GM21825 (cell line): Measurements from ENCODE around the gene LBX2.
A peak's percentile ranks its signal among the peaks of the same experiment; 100 is the strongest.

Source experiments
- ATAC-seq: cut with Tn5 transposase; IDR thresholded peaks from one replicate; pipeline ENCODE4 v1.9.1; 2021; ENCODE audit warnings: mild to moderate bottlenecking, moderate library complexity; ENCODE audit not compliant: unreplicated experiment

The LBX2 gene

DNA sequence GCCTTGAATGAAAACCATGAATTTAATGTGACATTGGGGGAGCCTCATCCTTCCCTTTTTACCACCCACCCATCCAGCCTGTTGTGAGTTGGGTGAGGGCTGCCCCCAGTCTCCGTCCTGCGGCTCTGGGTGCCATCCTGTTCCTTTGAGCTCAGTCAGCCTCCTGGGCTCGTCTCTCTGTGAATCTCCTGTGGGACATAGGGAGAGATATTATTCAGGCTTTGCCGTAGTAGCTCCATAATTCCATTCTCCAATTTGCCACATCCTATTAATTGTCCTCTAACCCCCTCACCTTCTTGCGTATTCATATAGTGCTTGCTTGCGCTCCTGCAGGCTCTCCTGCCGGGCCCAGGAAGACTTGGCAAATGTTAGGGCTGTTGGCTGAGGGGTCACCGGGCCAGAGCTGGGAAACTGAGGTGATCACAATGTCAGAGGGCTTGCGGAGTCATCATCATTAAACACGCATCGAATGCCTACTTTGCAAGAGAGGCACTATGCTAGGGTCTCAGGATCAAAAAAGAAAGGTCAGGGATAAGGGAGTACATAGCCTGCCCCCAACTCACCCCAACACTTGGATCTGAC is 27.3 kb upstream of the LBX2 start:
- ATAC-seq, result no peak

DNA sequence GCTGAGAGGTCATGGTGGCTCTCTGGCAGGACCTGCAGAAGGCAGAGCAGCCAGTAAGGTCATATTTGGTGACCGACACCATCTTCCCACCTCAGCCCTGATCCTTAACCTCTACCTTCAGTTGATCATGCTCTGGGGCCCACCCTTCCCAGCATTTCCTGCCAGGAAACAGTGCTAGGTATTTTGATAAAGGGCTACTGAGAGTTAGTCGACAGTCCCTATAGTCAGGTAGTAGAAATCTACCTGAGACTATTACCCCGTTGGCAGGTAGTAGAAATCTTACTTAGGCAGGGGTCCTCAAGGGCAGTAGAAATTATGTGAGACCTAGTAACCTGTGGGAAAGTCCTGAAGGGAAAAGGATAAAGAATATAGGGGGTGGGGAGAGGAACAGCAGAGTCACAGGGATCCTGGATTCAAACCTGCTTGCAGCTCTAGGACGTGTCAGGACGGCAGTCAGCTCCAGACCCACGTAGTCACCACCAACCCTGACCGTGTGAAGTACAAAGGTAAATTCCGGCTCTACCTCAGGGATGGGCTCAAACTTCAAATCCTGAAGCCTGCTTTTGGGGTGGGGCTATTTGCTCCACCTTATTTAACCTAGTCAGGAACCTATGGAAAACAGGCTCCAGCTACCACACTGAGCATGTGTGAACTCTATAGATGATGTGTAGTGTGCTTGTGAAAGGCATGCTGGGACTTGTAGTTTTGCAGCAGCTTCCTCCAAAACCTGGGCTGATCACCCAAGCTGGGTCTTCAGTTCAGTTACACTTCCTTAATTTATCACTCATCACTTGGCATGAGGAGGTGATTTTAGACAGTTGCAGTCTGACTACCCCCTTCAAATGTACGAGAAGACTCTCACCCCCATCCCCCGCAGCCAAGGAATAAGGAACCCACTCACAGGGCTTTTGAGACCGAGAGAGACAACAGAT is 26.6 kb upstream of the LBX2 start, which contains the start of gene DQX1:
Gene DQX1, minus strand, starts transcription at position 515 of the 932 bp plus-strand sequence. Its CDS starts 502 bp downstream, at position 13.
- no peak for ATAC-seq

DNA sequence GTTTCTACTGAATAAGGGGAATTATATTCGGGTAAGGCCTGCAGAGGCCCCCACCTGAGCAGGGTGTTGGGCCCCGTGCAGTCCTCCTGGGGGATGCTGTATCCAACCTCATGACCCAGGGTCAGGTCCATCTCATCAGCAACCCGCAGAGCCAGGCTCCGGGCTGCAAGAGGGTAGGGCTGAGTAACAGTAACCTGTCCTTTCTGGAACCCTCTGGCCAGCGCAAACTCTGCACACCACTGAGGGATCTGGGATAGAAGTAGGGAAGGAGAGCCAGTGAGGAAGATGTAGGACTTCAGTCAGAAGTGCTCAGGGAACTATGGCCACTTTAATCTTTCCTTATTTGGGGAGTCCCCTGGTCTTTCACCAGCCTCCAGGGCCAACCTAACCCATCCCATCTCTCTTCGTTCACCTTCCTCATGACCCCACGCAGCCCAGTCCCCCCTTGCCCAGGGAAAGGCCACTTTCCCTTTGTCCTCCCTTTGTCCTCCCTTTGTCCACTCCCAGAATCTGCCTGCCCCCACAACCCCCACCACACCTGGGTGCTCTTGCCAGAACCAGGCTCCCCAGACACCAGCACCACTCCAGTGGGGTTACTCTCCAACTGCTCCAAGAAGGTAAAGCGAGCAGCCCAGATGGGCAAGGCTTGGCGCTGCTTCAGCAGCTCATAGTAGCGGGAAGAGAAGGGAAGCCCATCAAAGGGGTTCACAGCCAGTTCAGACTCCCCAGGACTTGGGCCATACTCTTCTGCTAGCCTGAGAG is 25.7 kb upstream of the LBX2 start:
- ATAC-seq, result no peak

DNA sequence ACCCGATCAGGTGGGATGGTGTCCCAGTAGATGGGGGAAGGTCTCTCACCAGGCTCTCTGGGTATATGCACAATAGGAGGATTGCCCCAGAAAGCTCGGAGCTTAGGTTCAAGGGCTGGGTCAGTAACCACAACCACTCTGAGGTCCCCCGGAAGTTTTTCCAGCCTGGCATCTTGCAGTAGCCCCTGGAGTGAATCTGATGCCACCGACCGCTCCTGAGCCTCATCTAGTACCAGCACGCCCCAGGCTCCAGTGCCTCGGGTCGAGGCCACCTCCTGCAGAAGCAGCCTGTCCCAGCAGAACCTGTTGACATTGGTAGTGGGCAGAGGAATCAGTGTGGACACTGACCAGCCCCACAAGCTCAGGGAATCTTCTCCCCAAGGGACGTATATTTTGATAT is 24.6 kb upstream of the LBX2 start:
- ATAC-seq, result no peak

DNA sequence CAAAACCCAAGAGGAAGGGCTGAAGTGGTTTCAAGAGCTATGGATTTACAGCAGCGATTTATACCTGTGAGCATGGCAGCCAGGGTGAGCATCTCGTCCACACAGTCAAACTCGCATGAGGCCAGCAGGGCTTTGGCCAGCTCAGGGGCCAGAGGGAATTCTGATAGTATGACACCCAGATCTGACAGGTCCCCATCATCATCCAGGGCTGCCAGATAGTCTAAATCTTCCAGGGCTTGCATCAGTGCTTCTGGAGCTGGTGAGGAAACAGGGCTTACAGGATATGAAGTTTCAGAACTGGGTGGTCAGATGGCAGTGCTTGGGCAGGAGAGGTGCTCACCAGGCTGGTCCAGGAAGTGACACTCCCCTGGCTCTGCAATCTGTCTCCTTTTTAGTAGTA is 23.1 kb upstream of the LBX2 start:
- no peak for ATAC-seq

DNA sequence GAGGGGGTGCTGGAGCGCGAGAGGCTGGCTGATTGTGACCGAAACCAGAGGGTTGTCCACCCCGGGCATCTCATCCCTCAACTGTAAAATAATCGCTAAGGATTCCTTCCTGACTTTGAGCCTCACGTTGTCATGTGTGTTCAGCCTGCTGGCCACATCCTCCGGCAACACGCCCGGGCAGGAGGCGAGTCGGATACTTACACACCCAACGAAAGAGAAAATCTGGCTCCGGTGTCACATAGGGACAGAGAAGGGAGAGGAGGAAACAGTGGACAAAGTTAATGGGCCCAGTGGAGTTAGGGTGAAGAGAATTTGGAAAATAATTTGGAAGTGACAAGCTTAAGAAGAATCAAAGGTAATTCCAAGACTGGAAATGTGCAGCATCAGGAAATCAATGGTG is 17.2 kb upstream of the LBX2 start:
- no peak for ATAC-seq

DNA sequence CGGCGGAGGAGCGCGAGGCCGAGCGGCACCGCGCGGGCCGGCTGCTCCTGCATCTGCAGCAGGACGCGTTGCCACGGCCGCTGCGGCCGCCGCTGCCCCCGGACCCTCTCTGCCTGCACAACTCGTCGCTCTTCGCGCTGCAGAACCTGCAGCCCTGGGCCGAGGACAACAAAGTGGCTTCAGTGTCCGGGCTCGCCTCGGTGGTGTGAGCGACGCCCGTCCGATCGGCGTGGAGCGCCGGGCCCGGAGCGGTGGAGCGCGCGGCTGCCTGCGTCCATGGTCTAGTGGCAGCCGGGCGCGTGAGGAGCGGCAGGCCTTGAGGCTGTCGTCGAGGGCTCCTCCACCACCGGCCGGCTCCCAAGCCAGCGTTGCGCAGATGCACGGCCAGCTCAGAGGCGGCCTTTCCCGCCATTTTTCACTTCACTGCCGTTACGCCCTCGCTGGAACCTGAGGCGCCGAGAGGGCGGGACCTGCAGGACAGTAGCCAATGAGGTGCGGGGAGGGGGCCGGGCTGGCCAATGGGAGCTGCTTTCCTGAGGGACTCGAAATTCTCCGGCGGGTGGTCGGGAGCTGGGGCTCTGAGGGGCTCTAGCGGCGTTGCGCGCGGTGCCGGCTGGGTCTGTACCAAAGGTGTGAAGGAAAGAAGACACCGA is 16.7 kb upstream of the LBX2 start:
- ATAC-seq, result peak; percentile 60

DNA sequence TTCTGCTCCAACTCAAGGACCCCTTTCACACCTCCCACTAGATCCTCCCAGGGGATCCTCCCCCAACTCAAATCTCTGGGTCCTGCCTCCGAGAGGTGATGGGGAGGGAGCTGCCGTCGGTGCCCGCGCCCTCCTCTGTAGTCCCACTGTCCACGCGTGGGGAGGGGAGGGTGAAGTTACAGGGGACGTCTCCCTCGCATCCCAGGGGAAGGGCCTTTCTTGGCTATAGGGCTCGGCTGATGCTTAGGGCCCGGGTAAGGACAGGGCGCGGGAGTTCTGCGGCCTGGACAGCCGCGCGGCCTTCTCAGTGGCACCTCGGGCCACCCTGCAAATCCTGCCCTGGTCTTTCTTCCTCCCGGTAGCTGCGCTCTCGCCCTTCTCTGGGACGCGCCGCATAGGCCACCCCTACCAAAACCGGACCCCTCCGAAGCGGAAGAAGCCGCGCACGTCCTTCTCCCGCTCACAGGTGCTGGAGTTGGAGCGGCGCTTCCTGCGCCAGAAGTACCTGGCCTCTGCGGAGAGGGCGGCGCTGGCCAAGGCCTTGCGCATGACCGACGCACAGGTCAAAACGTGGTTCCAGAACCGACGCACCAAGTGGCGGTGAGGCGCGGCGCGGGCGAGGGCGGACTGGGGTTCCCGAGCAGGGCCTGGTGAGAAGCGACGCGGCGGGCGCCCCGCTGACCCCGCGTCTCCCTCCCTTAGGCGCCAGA is 16.0 kb upstream of the LBX2 start:
- ATAC-seq, result no peak

DNA sequence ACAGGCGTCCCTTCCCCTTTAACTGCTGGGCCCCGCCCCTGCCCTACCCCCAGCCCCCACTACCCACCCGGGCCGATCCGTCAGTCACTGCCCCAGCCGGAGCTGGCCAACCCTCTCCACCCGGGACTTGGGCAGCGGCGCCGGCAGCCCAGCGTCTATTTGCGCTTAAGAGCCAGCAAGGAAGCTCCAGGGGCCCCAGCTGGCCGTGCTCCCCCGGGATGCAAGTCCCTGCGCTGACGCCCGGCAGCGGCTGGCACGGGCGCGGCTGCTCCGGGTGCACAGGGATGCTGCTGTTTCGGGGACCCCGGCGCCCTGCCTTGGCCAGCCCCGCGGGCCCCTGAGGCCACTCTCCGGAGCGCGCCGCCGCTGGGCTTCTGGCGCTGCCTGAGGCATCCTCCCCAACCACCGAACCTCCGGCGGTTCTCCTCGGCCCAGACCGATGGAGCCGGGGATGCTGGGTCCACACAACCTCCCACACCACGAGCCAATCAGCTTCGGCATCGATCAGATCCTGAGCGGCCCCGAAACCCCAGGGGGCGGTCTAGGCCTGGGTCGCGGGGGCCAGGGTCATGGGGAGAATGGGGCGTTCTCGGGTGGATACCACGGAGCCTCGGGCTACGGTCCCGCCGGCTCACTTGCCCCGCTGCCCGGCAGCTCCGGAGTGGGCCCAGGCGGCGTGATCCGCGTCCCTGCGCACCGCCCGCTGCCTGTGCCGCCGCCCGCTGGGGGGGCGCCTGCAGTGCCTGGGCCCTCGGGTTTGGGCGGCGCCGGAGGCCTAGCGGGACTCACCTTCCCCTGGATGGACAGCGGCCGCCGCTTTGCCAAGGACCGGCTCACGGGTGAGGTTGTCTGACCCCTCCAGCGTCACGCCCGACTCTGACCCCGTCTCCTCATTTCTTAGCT is 15.2 kb upstream of the LBX2 start, which contains the start of gene TLX2:
Gene TLX2, plus strand, starts transcription at position 83 of the 903 bp plus-strand sequence. Its CDS starts 357 bp downstream, at position 440.
- ATAC-seq, result no peak

DNA sequence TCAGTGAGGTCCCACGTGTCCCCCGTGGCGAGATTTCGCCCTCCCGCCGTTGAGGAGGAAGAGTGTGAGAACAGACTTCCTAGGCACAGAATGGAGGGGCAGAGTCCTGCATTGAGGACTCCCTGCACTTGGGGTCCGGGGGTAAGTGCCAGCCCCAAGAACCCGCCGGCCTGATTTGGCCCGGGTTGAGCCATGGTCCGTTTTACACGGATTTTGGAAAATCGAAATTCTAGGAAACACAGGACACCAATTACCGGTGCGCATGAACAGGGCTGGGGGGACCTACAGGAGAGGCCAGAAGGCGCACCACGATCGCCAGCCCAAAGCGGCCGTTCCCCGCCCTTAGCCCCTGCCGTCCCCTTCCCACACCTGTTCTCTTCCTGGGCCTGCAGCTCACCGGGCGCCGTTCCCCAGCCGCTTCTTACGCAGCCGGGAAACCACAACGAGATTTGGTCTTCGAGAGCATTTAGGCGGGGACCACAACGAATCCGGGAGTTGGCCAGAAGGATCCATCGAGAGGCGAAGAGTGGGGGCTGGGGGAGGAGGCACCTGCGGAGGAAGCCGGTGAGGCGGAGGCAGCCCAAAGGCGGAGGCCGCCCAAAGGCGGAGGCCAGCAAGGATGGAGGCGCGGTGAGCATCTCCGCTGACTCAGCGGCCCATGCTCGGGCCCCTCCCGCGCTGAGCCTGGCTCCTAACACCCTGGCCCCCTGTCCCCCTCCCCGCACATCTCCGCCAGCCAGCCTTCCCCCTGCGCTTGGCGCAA is 14.4 kb upstream of the LBX2 start:
- no peak for ATAC-seq

DNA sequence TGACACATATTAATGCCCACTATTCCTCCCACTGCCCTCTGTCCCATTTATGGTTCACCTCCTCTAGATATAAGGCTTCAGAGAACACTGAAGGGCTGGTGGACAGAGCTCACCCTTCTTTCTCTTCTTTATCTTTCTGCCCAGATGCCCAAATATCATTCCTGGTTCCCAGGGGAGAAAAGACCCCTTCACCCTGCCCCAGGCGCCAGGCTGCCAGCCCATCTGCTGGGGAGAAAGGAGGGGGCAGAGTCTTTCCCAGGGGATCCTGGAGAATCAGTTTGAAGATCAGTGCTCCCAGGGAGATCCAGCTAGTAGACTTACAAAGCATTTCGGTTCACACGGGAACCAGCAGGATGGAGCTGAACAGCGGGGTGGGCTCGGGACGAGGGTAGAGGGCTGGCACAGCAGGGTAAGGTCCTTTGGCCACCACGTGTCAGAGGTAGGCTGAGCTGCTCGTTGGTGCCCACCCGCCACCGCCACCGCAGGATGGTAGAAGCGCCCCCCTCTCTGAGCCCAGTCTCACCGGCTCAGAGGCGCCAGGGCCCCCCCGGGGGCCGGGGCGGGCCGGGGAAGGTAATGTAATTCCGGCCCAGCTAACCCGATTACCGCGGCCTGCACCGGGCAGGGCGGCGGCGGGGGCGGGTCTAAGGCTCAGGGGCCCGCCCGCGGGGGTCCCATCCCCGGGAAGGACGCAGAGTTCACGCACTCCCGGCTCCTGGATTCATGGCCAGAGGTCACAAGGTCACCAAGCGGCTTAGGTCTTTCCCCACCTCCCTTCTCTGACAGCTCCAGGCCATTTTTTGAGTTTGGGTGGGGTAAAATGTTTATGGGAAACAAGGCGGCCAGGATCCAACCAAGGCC is 13.6 kb upstream of the LBX2 start:
- ATAC-seq, result no peak

DNA sequence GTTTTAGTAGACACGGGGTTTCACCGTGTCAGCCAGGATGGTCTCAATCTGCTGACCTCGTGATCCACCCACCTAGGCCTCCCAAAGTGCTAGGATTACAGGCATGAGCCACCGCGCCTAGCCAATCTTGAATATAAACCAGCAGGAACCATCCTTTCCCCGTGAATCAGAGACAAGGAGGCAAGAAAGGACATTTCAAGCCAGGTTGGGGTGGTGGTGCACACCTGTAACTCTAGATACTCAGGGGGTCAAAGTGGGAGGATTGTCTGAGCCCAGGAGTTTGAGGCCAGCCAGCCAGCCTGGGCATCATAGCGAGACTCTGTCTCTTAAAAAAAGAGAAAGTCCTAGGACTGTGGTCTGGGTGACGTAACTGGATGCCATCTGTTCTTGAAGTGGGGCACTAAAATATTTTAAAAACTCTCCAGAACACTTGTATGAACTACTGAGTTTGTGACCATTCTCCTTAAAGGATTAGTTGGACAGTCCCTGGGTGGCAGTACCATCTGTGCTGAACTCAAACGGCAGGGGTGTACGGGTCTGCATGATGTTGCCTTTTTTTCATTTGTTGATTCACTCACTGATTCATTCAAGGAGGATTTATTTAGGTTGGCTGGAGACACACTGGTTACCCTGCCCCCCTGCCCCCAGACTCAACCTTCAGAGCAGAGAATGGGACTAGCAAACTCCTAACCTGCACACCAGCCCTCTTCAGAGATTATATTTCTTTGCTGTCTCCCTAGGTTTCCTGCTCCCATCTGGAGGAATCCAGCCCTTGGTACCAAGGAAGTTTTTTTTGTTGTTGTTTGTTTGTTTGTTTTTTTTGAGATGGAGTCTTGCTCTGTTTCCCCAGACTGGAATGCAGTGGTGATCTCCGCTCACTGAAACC is 11.9 kb upstream of the LBX2 start:
- ATAC-seq, result no peak

DNA sequence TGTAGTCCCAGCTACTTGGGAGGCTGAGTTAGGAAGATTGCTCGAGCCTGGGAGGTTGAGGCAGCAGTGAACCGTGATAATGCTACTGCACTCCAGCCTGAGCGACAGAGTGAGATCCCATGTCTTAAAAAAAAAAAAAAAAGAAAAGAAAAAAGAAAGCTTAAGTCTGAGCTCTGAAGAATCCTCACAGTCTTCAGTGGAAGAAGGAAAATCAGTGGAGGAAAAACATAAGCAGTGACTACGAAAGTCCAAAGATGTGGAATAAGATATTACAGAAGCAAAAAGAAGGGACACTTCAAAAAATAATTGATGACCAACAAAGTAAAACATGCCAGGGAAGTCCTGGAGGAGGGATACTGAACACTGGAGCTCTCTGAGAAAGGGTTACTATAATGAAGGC is 10.9 kb upstream of the LBX2 start:
- ATAC-seq, result no peak

DNA sequence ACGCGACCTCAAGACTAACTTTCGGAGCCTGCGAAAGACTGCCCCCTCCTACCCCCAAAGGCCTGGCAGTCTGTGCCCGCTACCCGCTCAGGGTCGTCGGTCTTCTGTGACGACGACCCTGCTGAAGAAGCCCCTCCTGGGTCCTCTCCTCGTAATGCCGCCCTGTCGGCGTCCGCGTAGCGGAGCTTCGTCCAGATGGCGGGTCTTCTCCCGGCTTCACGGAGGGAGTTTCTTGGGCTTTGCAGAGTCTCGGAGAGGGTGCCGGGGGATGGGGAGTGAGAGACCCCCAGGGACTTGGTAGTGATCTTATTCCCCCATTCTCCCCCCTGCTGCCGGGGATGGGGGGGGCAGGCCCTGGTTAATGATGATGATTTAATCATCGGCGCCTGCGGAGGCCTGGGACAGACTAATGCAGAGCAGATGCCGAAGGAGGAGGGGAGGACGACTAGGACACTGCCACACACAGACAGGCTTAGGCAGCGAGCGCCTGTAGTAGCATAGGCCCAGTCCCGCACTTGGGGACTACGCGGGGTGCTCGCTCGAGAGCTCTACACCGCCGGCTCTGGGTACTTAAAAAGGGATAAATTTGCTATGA is 8.6 kb upstream of the LBX2 start:
- ATAC-seq, result peak; percentile 13

DNA sequence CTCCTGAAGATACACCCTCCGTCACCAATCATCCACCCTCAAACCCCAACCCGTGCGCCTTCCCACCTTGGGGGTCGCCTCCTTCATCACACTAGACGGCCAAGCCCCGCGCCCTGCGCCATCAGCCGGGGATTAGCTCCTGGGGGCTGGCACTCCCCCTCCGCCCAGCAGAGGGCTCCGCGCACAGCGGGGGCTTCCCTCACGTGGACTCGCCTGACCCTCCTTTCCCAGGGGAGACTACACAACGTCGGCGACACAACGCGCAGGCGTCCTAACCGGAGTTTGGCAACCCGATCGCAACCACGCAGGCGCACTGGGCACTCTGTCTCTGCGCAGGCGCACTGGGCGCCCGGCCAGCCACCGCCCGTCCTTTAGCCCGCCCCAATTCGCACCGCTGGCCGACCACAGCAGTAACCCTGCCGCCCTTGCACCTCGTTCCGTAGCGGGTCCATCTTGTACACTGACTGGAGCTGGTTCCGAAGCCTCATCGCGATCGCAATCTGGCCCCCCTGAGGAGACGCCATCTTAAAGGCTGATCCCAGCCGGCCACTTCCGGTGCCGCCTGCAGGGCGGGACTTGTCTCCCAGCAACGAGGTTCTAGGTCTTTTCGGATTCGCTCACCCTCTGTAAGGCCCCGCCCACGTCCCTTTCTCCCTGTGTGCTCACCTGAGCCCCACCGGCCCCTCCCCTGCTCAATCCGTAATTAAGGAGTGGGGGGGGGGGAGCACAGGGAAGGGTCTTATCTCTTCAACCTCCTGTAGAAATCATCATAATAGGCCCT is 7.9 kb upstream of the LBX2 start, which contains the start of gene PCGF1:
Gene PCGF1, minus strand, starts transcription at position 551 of the 781 bp plus-strand sequence. Its CDS starts 27 bp downstream, at position 524.
- ATAC-seq, result peak; percentile 84
